Breast epithelium (tissue), 4 donors: ENCODE measurements around the gene SRSF4. TPM values are rescaled to one million over a fixed set of nuclear protein-coding genes. Genes with fewer than 3 reads are reported as not detected.

ENCODE experiments used
- DNase-seq, 2 donors: peaks; one replicate each; pipeline ENCODE4 v3.0.0-alpha.2; 2019; ENCODE audit warnings: low spot score in 2 of 2
- H3K27ac ChIP-seq, 2 donors: fragments of 200-600 bp; sonication (generic) in 1 of 2; one replicate each; pipeline ENCODE4 v1.5.1; 2016 to 2019; ENCODE audit warnings: mild to moderate bottlenecking in 1 of 2
- H3K27me3 ChIP-seq, 2 donors: fragments of 200-600 bp; sonication (generic) in 1 of 2; one replicate each; pipeline versions ENCODE4 v1.5.1 to v1.6.0; 2017 to 2019; ENCODE audit warnings: control low read depth in 1 of 2, mild to moderate bottlenecking in 1 of 2
- H3K36me3 ChIP-seq: fragments of 200-600 bp; one replicate; pipeline ENCODE4 v1.5.1; 2019
- H3K4me1 ChIP-seq, 2 donors: fragments of 200-600 bp; sonication (generic); one replicate each; pipeline ENCODE4 v1.5.1; 2016 to 2019; ENCODE audit warnings: control low read depth in 1 of 2
- H3K4me3 ChIP-seq, 3 donors: fragments of 200-600 bp; sonication (generic); 1 replicate in 2 of 3; 2 replicates in 1 of 3; pipeline ENCODE4 v1.5.1; 2016 to 2019; ENCODE audit warnings: mild to moderate bottlenecking in 3 of 3, moderate library complexity in 2 of 3
- H3K9me3 ChIP-seq, 2 donors: fragments of 200-600 bp; sonication (generic) in 1 of 2; one replicate each; pipeline ENCODE4 v1.5.1; 2016 to 2019; ENCODE audit warnings: control low read depth in 1 of 2
- POLR2A ChIP-seq: fragments of 450-650 bp; IDR thresholded peaks from one replicate; pipeline ENCODE4 v1.6.1; 2016; ENCODE audit warnings: antibody characterized with exemption, mild to moderate bottlenecking, moderate library complexity
- POLR2AphosphoS5 ChIP-seq, 3 donors: sonication (generic); formaldehyde crosslinking; IDR thresholded peaks; one replicate each; pipeline ENCODE4 v1.6.1; 2017; ENCODE audit warnings: antibody characterized with exemption in 3 of 3
- intact Hi-C: fragments of 100-400 bp; cut with DNase I; formaldehyde crosslinking; loops from one replicate; pipeline ENCODE4 v1.15.1; 2023; ENCODE audit warnings: low total_unique reads
- total RNA-seq, 3 donors: library from RNA; depleted of rRNA; stranded (reverse); fragments of >200 nt; gene quantifications; one replicate each; pipeline ENCODE4 v1.1.0, GENCODE V29; 2016
- TF ChIP-seq, protein P1 (sequence below), 3 donors: fragments of 450-650 bp; IDR thresholded peaks; one replicate each; pipeline ENCODE4 v1.5.1; 2016 to 2017; ENCODE audit warnings: antibody characterized with exemption in 3 of 3, mild to moderate bottlenecking in 3 of 3, moderate library complexity in 3 of 3

Gene SRSF4
- total RNA-seq, 3 donors from 2014 or later = 79.7 to 86.2 (median 85.2) TPM

DNA sequence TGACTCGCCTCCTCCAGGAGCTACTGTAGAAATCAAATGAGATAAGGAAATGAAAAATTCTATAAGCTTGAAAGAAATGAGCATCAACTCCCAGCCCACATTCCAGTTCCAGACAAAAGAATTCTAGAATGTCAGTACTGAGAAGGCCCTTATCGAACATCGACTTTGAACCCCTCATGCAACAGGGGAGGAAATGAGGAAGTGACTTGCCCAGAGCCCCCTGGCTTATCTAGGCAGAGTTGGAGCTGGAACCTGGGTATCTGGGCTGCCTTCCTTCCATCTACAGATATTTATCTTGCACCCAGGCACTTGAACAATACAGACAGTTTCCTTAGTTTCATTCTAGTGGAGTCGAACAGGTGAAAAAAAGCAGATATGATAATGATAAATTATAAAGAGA, 26.7 kb upstream of the SRSF4 start:
- no peak overlapping the region for H3K4me3 ChIP-seq
- H3K27ac ChIP-seq = no peak overlapping the region
- no peaks in the 10 kb centered on the region for H3K4me1 ChIP-seq
- peaks cover 4% of the 10 kb centered on the region for H3K36me3 ChIP-seq
- TF ChIP-seq, protein P1, sequence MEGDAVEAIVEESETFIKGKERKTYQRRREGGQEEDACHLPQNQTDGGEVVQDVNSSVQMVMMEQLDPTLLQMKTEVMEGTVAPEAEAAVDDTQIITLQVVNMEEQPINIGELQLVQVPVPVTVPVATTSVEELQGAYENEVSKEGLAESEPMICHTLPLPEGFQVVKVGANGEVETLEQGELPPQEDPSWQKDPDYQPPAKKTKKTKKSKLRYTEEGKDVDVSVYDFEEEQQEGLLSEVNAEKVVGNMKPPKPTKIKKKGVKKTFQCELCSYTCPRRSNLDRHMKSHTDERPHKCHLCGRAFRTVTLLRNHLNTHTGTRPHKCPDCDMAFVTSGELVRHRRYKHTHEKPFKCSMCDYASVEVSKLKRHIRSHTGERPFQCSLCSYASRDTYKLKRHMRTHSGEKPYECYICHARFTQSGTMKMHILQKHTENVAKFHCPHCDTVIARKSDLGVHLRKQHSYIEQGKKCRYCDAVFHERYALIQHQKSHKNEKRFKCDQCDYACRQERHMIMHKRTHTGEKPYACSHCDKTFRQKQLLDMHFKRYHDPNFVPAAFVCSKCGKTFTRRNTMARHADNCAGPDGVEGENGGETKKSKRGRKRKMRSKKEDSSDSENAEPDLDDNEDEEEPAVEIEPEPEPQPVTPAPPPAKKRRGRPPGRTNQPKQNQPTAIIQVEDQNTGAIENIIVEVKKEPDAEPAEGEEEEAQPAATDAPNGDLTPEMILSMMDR (IDR thresholded peaks at IDR 0.05) = no peak
- H3K27me3 ChIP-seq = no peaks in the 10 kb centered on the region
- DNase-seq = no peak
- H3K9me3 ChIP-seq = no peaks in the 10 kb centered on the region
- intact Hi-C loops = loop anchor here (10.0 kb wide), 2 partner anchors 304 to 434 kb away; no protein-coding TSS in a partner anchor

GRCh38 chr1:29202584-29203340, 21.1 kb upstream of the SRSF4 start:
- peaks cover 4% of the 10 kb centered on the region for H3K36me3 ChIP-seq
- intact Hi-C loops = loop anchor here (10.0 kb wide), 2 partner anchors 298 to 428 kb away; no protein-coding TSS in a partner anchor

DNA sequence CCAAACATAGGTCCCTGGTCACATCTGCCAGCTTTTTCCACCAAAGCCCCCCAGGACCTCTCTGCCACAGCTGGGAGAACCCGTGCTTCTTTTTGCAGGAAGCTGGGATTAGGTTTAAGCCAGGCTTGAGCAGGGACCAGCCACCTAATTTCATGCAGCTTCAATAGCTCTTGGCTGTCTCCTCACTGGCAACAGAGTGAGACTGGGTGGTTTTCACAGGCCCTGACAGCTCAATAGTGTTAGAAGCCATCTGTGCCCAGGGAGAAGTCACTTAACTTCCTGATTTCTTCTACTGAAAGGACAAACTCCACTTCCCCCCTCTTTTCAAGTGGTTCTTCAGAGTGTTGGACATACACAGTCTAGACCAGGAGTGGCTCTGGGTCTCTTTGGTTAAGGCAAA, 20.4 kb upstream of the SRSF4 start:
- Histone ChIP-seq H3K4me1 (peaks cover 5 to 6% of the 10 kb centered on the region in 2 donors), H3K36me3 (peaks cover 4% of the 10 kb centered on the region), H3K27ac (peak overlapping the region; percentile 92 to 93), H3K27me3 (no peaks in the 10 kb centered on the region), H3K4me3 (no peak overlapping the region), H3K9me3 (no peaks in the 10 kb centered on the region)
- TF ChIP-seq, protein P1 (IDR thresholded peaks at IDR 0.05) = no peak
- no peak for TF ChIP-seq POLR2A
- no peak for TF ChIP-seq POLR2AphosphoS5 (IDR thresholded peaks at IDR 0.05)
- intact Hi-C loops = loop anchor here (10.0 kb wide), 2 partner anchors 297 to 427 kb away; no protein-coding TSS in a partner anchor
- no peak for DNase-seq

More at GRCh38 chr1:29202584-29203340, 21.1 kb upstream of the SRSF4 start:
- Histone ChIP-seq H3K27ac (peak overlapping the region; percentile 92 to 93), H3K4me3 (peak overlapping the region in 1 of 3 donors; percentile 35), H3K9me3 (no peaks in the 10 kb centered on the region), H3K4me1 (peaks cover 5 to 6% of the 10 kb centered on the region in 2 donors), H3K27me3 (no peaks in the 10 kb centered on the region)
- peak; percentile 94 to 97 for DNase-seq
- TF ChIP-seq, protein P1 (IDR thresholded peaks at IDR 0.05) = peak; percentile 96 to 99 (median 97)
- TF ChIP-seq POLR2A (no peak), POLR2AphosphoS5 (IDR thresholded peaks at IDR 0.05) (peak; percentile 92 to 94 (median 94))

DNA sequence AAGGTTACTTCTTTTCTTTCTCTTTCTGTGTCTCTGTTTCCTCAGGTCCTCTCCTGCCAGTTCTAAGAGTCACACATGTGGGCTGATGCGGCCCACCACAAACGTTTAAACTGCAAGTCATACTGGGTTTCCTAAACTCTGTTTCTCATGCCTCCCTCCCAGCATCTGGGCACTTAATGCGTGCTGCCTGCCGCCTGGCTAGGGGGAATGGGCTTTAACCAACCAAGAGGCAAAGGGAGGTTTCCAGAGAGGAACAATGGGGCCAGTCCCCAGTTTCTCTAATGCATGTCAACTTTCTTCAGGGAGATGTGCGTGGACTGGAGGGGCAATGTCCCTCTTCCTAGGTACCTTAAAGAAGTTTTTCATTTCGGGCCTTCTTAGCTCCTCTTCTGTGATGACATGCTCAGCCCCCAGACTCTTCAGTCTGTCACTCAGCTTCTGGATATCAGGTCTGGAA, 19.9 kb upstream of the SRSF4 start:
- no peak for DNase-seq

More for the DNA sequence above, 19.9 kb upstream of the SRSF4 start:
- intact Hi-C loops = loop anchor here (10.0 kb wide), 2 partner anchors 297 to 427 kb away; no protein-coding TSS in a partner anchor
- Histone ChIP-seq H3K36me3 (peaks cover 4% of the 10 kb centered on the region), H3K4me3 (no peak overlapping the region), H3K4me1 (peaks cover 5 to 6% of the 10 kb centered on the region in 2 donors), H3K27ac (peak overlapping the region; percentile 92 to 93), H3K9me3 (no peaks in the 10 kb centered on the region), H3K27me3 (no peaks in the 10 kb centered on the region)
- TF ChIP-seq, protein P1 (IDR thresholded peaks at IDR 0.05) = no peak
- TF ChIP-seq POLR2AphosphoS5 (IDR thresholded peaks at IDR 0.05) (no peak), POLR2A (no peak)
